Measurements from ENCODE around the gene CYP26A1.

DNA sequence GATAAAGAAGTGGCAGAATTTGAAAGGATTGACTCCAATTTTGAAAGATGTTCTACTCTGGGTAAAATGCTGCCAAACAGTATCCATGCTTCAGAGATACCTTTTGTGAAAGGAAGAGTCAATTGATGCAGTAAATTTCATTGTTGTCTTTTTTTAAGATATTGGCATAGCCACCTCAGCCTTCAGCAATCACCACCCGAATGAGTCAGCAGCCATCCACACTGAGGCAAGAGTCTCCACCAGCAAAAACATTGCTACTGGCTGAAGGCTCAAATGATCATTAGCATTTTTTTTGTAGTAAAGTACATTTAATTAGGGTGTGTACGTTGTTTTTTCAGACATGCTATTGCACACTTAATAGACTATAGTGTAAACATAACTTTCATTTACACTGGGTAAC, 44.8 kb upstream of the CYP26A1 start:
- TF ChIP-seq CTCF (conservative IDR thresholded peaks at IDR 0.05; ENCODE audit: low read length) (no peak), EZH2phosphoT487 (IDR thresholded peaks at IDR 0.05; ENCODE audit: borderline replicate concordance) (no peak)

Data from Loucy (cell line).